GM21360 (cell line): ENCODE measurements around the gene AQP11.

Source experiments
- ATAC-seq: cut with Tn5 transposase; IDR thresholded peaks from one replicate; pipeline ENCODE4 v1.9.1; 2021; ENCODE audit warnings: mild to moderate bottlenecking, moderate library complexity; ENCODE audit not compliant: unreplicated experiment

Gene AQP11

DNA sequence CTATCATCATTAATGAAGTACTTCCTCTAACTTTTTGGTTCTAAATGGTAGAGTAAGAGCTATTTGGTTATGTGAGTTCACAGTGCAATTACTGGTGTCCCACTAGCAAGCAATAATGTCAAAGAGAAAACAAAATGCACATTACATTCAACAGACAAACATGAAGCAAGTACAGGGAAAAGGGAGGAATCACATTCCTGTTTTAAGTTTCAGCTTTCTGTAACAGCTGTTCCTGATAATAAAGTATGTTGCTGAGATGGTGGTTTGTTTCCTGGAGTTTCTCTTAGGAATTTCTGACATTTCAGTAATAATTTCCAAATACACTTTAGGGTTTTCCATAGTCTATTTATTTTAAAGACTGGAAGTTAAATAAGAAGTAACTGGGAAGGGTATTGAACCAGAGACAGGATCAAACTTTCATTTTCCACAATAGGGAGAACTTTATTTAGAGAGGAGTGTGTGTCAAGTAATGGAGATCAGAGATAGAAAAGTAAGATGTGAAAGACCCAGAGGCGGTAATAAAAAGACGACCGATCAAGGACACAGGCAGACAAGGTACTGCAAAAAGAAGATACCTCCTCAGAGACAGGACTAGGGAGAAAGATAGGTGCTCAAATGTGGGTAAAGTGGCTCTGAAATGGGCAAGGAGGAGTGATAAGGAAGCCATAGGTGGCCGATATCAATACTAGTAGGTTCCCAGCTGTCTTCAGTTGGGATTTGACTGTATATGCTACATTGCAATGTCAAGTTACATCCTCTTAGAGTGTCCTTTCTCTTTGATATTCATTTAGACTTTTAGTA lies 68.7 kb downstream of the AQP11 start:
- ATAC-seq: no peak
